ENCODE results near the gene ATP1A3.
"Not testable (repeated sequence)": the region's sequence is repeated elsewhere in the genome, so short reads cannot be mapped to it uniquely, and the experiment has no call there.

Gene ATP1A3

GRCh38 chr19:41993612-41994483, at the start of gene ATP1A3:
Gene ATP1A3, minus strand, starts transcription at chr19:41994230. Its CDS starts 154 bp downstream, at chr19:41994076.
- no peak for DNase-seq (ENCODE audit: low read depth, low spot score)

- DNase-seq (ENCODE audit: low read depth, low spot score): no peak
Measured at GRCh38 chr19:42042455-42043170, 48.6 kb upstream of the ATP1A3 start.

GRCh38 chr19:42040491-42040890, 46.5 kb upstream of the ATP1A3 start:
- not testable (repeated sequence) for DNase-seq (ENCODE audit: low read depth, low spot score)

- no peak for DNase-seq (ENCODE audit: low read depth, low spot score)
Measured at GRCh38 chr19:42040031-42040430, 46.0 kb upstream of the ATP1A3 start.

- no peak for DNase-seq (ENCODE audit: low read depth, low spot score)
Measured at GRCh38 chr19:42038666-42039065, 44.6 kb upstream of the ATP1A3 start.

GRCh38 chr19:42037649-42038048, 43.6 kb upstream of the ATP1A3 start:
- no peak for DNase-seq (ENCODE audit: low read depth, low spot score)

GRCh38 chr19:42034640-42035391, 40.8 kb upstream of the ATP1A3 start:
- DNase-seq (ENCODE audit: low read depth, low spot score): not testable (repeated sequence)

- no peak for DNase-seq (ENCODE audit: low read depth, low spot score)
Measured at GRCh38 chr19:42033413-42033812, 39.4 kb upstream of the ATP1A3 start.

GRCh38 chr19:42032431-42032830, 38.4 kb upstream of the ATP1A3 start:
- no peak for DNase-seq (ENCODE audit: low read depth, low spot score)

- DNase-seq (ENCODE audit: low read depth, low spot score): no peak
Measured at GRCh38 chr19:42030645-42031440, 36.8 kb upstream of the ATP1A3 start.

- DNase-seq (ENCODE audit: low read depth, low spot score): no peak
Measured at GRCh38 chr19:42028304-42029216, 34.5 kb upstream of the ATP1A3 start.

GRCh38 chr19:42024622-42025111, 30.6 kb upstream of the ATP1A3 start:
- DNase-seq (ENCODE audit: low read depth, low spot score): no peak

- no peak for DNase-seq (ENCODE audit: low read depth, low spot score)
Measured at GRCh38 chr19:42023943-42024260, 29.9 kb upstream of the ATP1A3 start.

- DNase-seq (ENCODE audit: low read depth, low spot score): no peak
Measured at GRCh38 chr19:42023121-42023942, 29.3 kb upstream of the ATP1A3 start.

- no peak for DNase-seq (ENCODE audit: low read depth, low spot score)
Measured at GRCh38 chr19:42022616-42023015, 28.6 kb upstream of the ATP1A3 start.

GRCh38 chr19:42021185-42021584, 27.2 kb upstream of the ATP1A3 start:
- DNase-seq (ENCODE audit: low read depth, low spot score): no peak

GRCh38 chr19:42018503-42019193, 24.6 kb upstream of the ATP1A3 start:
- no peak for DNase-seq (ENCODE audit: low read depth, low spot score)

- DNase-seq (ENCODE audit: low read depth, low spot score): no peak
Measured at GRCh38 chr19:42017040-42017439, 23.0 kb upstream of the ATP1A3 start.

GRCh38 chr19:42012747-42013146, 18.7 kb upstream of the ATP1A3 start:
- not testable (repeated sequence) for DNase-seq (ENCODE audit: low read depth, low spot score)
